GM12878 (cell line): ENCODE measurements around the gene DCAF15.

Experiments used
- ETV6 ChIP-seq, 2 experiments: fragments of 450-650 bp in 1 of 2; IDR thresholded peaks in 1 of 2; conservative IDR thresholded peaks in 1 of 2; 2 replicates each; pipeline ENCODE4 v1.6.1; 2014; ENCODE audit warnings: antibody characterized with exemption in 1 of 2, borderline replicate concordance in 1 of 2, low read depth in 1 of 2, mild to moderate bottlenecking in 1 of 2, moderate library complexity in 1 of 2
- SUZ12 ChIP-seq: fragments of 200-600 bp; sonication (generic); IDR thresholded peaks from one replicate; pipeline ENCODE4 v1.6.1; 2018; ENCODE audit warnings: antibody characterized with exemption, mild to moderate bottlenecking; ENCODE audit not compliant: unreplicated experiment

- no peak for TF ChIP-seq ETV6 (conservative IDR thresholded peaks at IDR 0.05 in 1 of 2, IDR thresholded peaks at IDR 0.05 in 1 of 2; ENCODE audit: borderline replicate concordance in 1 of 2, low read depth in 1 of 2)
- no peak for TF ChIP-seq SUZ12
Measured at GRCh38 chr19:13965926-13966683, 13.8 kb downstream of the DCAF15 start.
